Left ventricle myocardium inferior (tissue), 1 donor: ENCODE measurements around the gene LRGUK. TPM values are rescaled to one million over a fixed set of nuclear protein-coding genes. Genes with fewer than 3 reads are reported as not detected.

Source experiments
- DNase-seq: peaks from one replicate; pipeline ENCODE4 v3.0.0-alpha.2; 2020
- H3K27ac ChIP-seq: fragments of 200-600 bp; replicated peaks from 2 replicates; pipeline ENCODE4 v1.8.0; 2021
- H3K27me3 ChIP-seq: fragments of 200-600 bp; 2 replicates; pipeline ENCODE4 v1.8.0; 2021; ENCODE audit warnings: low read depth
- H3K36me3 ChIP-seq: fragments of 200-600 bp; 2 replicates; pipeline ENCODE4 v1.8.0; 2021
- H3K4me1 ChIP-seq: fragments of 200-600 bp; 2 replicates; pipeline ENCODE4 v1.8.0; 2021
- H3K4me3 ChIP-seq: fragments of 200-600 bp; 2 replicates; pipeline ENCODE4 v1.8.0; 2021; ENCODE audit warnings: mild to moderate bottlenecking, moderate library complexity
- H3K9me3 ChIP-seq: fragments of 200-600 bp; replicated peaks from 2 replicates; pipeline ENCODE4 v1.8.0; 2021
- CTCF ChIP-seq: fragments of 200-600 bp; IDR thresholded peaks from 2 replicates; pipeline ENCODE4 v1.8.0; 2021; ENCODE audit warnings: antibody characterized with exemption, mild to moderate bottlenecking, borderline replicate concordance
- intact Hi-C: fragments of 100-400 bp; cut with micrococcal nuclease; formaldehyde crosslinking; loops from one replicate; pipeline ENCODE4 v1.11.0; 2022
- total RNA-seq: library from RNA; stranded (reverse); fragmentation: NEBNext Ultra II Directional; extraction: Animal tissue kit (Norgen Biotek cat#: 25700); gene quantifications from one replicate; pipeline ENCODE4 v1.2.1, GENCODE V29; 2021
- donor health status: DM: no; HTN: yes; CAD: no; lungs with severe emphysema.

The LRGUK gene
- total RNA-seq, 1 donor from 2014 or later, result 0.19 TPM

DNA sequence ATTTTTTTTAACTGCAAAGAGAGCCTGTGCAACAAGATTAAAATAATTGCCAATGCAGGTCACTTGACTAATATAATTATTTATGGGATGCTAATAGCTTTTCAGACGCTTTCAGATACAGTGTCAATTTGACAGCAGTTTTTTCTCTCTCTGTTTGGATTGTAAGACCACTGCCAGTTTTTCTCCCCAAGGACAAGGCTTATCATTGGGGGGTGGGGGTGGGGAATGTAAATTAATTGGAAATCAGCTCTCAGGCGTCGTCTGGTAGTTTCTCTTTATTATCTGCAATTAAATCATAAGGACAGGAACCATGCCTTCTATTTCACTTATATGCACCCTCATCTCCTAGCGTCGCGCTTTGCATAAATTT, 559 bp upstream of the LRGUK start:
- Histone ChIP-seq H3K4me1 (peaks cover 14% of the 10 kb centered on the region), H3K4me3 (peak overlapping the region; percentile 83), H3K9me3 (no peaks in the 10 kb centered on the region), H3K36me3 (no peaks in the 10 kb centered on the region), H3K27me3 (peaks cover 17% of the 10 kb centered on the region), H3K27ac (no peak overlapping the region)
- DNase-seq, result no peak
- intact Hi-C loops, result no loop called here
- no peak for TF ChIP-seq CTCF

GRCh38 chr7:134128829-134129228, 1.7 kb downstream of the LRGUK start:
- Histone ChIP-seq H3K27me3 (peaks cover 34% of the 10 kb centered on the region), H3K36me3 (no peaks in the 10 kb centered on the region), H3K4me1 (peaks cover 14% of the 10 kb centered on the region), H3K9me3 (no peaks in the 10 kb centered on the region), H3K27ac (no peak overlapping the region), H3K4me3 (no peak overlapping the region)
- intact Hi-C loops, result no loop called here
- no peak for DNase-seq
- TF ChIP-seq CTCF, result no peak

DNA sequence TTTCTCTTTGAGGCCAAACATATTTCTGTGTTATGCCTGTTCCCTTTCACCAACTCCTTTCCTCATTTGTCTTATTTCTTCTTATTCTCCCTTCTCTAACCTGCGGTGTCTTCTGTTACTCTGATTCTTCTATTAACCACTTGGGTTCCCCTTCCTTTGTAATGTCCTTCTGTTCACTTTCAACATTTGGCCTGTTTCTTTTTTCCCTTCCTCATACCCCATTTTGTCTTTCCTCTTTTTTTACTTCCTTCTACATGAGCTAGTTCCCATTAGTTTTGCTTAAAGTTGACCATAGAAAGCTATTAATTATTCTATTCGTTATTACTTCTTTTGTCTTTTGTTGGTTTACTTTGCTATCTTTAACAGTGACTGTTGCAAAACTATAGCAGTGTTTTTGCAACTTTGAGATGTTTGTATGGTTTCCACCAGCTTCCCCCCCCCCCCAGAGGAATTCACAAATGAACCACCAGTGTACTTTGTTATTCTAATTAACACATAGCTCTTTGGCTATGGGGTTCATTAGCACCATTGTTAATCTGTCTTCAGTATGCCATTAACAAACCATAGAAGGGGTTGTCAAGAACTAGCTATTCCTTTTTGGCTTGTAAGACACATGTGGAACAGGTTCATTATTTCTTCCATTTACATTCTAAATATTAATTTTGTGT, 2.9 kb downstream of the LRGUK start:
- Histone ChIP-seq H3K27me3 (peaks cover 45% of the 10 kb centered on the region), H3K4me1 (peaks cover 14% of the 10 kb centered on the region), H3K36me3 (no peaks in the 10 kb centered on the region), H3K9me3 (no peaks in the 10 kb centered on the region), H3K4me3 (no peak overlapping the region), H3K27ac (no peak overlapping the region)
- intact Hi-C loops, result no loop called here
- TF ChIP-seq CTCF, result no peak
- no peak for DNase-seq

GRCh38 chr7:134134004-134134403, 6.9 kb downstream of the LRGUK start:
- intact Hi-C loops, result no loop called here
- no peak for TF ChIP-seq CTCF

GRCh38 chr7:134140889-134141867, 14.0 kb downstream of the LRGUK start:
- Histone ChIP-seq H3K4me1 (no peaks in the 10 kb centered on the region), H3K9me3 (no peaks in the 10 kb centered on the region), H3K36me3 (no peaks in the 10 kb centered on the region), H3K27ac (no peak overlapping the region), H3K4me3 (no peak overlapping the region), H3K27me3 (peaks cover 8% of the 10 kb centered on the region)
- DNase-seq, result peak; percentile 66
- TF ChIP-seq CTCF, result peak; percentile 94
- intact Hi-C loops, result no loop called here

More at GRCh38 chr7:134134004-134134403, 6.9 kb downstream of the LRGUK start:
- no peak overlapping the region for H3K27ac ChIP-seq
- no peaks in the 10 kb centered on the region for H3K4me1 ChIP-seq
- no peaks in the 10 kb centered on the region for H3K36me3 ChIP-seq
- peaks cover 47% of the 10 kb centered on the region for H3K27me3 ChIP-seq
- DNase-seq, result no peak
- peaks cover 3% of the 10 kb centered on the region for H3K9me3 ChIP-seq
- H3K4me3 ChIP-seq, result no peak overlapping the region
